Measurements from ENCODE around the gene ARFIP2.

DNA sequence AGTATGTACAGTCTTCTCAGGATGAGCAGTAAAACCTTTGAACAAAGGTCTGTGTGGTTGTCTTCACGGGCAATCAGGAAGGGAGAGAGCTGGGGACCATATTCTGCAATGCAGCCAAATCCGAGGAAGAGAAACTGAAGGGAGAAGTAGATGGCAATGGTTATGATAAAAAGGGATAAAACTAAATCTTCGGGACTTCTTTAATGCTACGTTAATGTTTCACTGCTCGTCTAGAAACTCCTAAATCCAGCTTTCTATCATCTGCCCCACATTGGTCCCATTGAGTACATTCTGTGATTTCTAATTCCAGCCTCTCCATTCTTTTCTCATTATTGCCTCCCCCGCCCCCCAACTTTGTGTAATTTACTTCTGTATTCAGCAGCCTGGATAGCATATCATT lies 1.9 kb upstream of the ARFIP2 start:
- TF ChIP-seq, protein P1, sequence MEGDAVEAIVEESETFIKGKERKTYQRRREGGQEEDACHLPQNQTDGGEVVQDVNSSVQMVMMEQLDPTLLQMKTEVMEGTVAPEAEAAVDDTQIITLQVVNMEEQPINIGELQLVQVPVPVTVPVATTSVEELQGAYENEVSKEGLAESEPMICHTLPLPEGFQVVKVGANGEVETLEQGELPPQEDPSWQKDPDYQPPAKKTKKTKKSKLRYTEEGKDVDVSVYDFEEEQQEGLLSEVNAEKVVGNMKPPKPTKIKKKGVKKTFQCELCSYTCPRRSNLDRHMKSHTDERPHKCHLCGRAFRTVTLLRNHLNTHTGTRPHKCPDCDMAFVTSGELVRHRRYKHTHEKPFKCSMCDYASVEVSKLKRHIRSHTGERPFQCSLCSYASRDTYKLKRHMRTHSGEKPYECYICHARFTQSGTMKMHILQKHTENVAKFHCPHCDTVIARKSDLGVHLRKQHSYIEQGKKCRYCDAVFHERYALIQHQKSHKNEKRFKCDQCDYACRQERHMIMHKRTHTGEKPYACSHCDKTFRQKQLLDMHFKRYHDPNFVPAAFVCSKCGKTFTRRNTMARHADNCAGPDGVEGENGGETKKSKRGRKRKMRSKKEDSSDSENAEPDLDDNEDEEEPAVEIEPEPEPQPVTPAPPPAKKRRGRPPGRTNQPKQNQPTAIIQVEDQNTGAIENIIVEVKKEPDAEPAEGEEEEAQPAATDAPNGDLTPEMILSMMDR (IDR thresholded peaks at IDR 0.05; ENCODE audit: insufficient read depth, low read depth, low read length) = no peak
- no peak for TF ChIP-seq EZH2 (IDR thresholded peaks at IDR 0.05; ENCODE audit: insufficient read depth, low read length)
